A549 (cell line): ENCODE results near the gene TAF1B. TPM values are rescaled to one million over a fixed set of nuclear protein-coding genes. Genes with fewer than 3 reads are reported as not detected.

Experiments used
- ATAC-seq, 2 experiments: fragments of 200-7000 bp in 1 of 2; fragments of >200 bp in 1 of 2; cut with Nextera tagmentation in 1 of 2; cut with Tn5 transposase in 1 of 2; 3 replicates each; pipeline versions ENCODE4 v1.8.0 to v1.9.1; 2018 to 2020; ENCODE audit warnings: mild to moderate bottlenecking in 1 of 2, moderate library complexity in 1 of 2
- CTCF ChIA-PET: fragments of 300-600 bp; sonication (Branson Sonifier 250); formaldehyde crosslinking; extraction: SDS; loops from one replicate; lab custom pipeline; 2021; ENCODE audit warnings: antibody characterized with exemption, inconsistent platforms; lab: Yijun Ruan, JAX
- POLR2A ChIA-PET: fragments of 350-600 bp; formaldehyde crosslinking; extraction: SDS; loops from one replicate; lab custom pipeline; 2021; ENCODE audit warnings: antibody characterized with exemption, inconsistent platforms; lab: Yijun Ruan, JAX
- DNase-seq, 2 experiments: peaks; one replicate each; pipeline versions ENCODE4 v3.0.0 to v3.0.0-alpha.2; 2011 to 2016; ENCODE audit warnings: low read depth in 1 of 2, low spot score in 1 of 2
- FAIRE-seq: peaks from 2 replicates; lab custom pipeline; 2011; peaks lifted over from hg19 to GRCh38; lab: Jason Lieb, UNC
- H3K27ac ChIP-seq, 2 experiments: fragments of >200 bp; sonication (Bioruptor Twin); formaldehyde crosslinking; 3 replicates each; pipeline ENCODE4 v1.5.1; 2016 to 2017
- H3K4me1 ChIP-seq: fragments of >200 bp; sonication (Bioruptor Twin); formaldehyde crosslinking; 3 replicates; pipeline ENCODE4 v1.6.1; 2016
- H3K4me2 ChIP-seq: fragments of >200 bp; sonication (Bioruptor Twin); formaldehyde crosslinking; 3 replicates; pipeline ENCODE4 v1.6.1; 2016
- H3K4me3 ChIP-seq: fragments of >200 bp; sonication (Bioruptor Twin); formaldehyde crosslinking; 3 replicates; pipeline ENCODE4 v1.5.1; 2016
- H3K9me3 ChIP-seq: fragments of >200 bp; sonication (Bioruptor Twin); formaldehyde crosslinking; 3 replicates; pipeline ENCODE4 v1.6.1; 2016
- BHLHE40 ChIP-seq: IDR thresholded peaks from 2 replicates; pipeline ENCODE4 v1.6.1; 2012; ENCODE audit warnings: low read depth, low read length, inconsistent platforms
- CBX8 ChIP-seq: fragments of 200-600 bp; sonication (generic); IDR thresholded peaks from 2 replicates; pipeline ENCODE4 v1.6.1; 2016
- CHD4 ChIP-seq: fragments of 200-600 bp; sonication (generic); IDR thresholded peaks from 2 replicates; pipeline ENCODE4 v1.6.1; 2016; ENCODE audit warnings: antibody characterized with exemption, mild to moderate bottlenecking, borderline replicate concordance
- EHMT2 ChIP-seq: fragments of 200-600 bp; sonication (generic); IDR thresholded peaks from 2 replicates; pipeline ENCODE4 v1.6.1; 2016; ENCODE audit warnings: antibody characterized with exemption, low read depth, mild to moderate bottlenecking, moderate library complexity
- ESRRA ChIP-seq: fragments of 150-350 bp; IDR thresholded peaks from 2 replicates; pipeline ENCODE4 v1.6.1; 2014; ENCODE audit warnings: mild to moderate bottlenecking, low read length, borderline replicate concordance
- FOSL2 ChIP-seq, 2 experiments: fragments of 450-650 bp in 1 of 2; fragments of >200 bp in 1 of 2; sonication (Bioruptor Twin) in 1 of 2; formaldehyde crosslinking; IDR thresholded peaks; 2 replicates each; pipeline versions ENCODE4 v1.5.0 to v1.6.1; 2016 to 2020; ENCODE audit warnings: mild to moderate bottlenecking in 1 of 2, moderate library complexity in 1 of 2
- FOXS1 ChIP-seq: fragments of 250-450 bp; sonication (Bioruptor Pico); IDR thresholded peaks from 2 replicates; pipeline ENCODE4 v1.5.0; 2020; ENCODE audit warnings: mild to moderate bottlenecking, moderate library complexity
- GATA3 ChIP-seq: IDR thresholded peaks from 2 replicates; pipeline ENCODE4 v1.6.1; 2012; ENCODE audit warnings: borderline replicate concordance
- JUN ChIP-seq, 2 experiments: fragments of >200 bp; sonication (Bioruptor Twin); formaldehyde crosslinking; IDR thresholded peaks; 2 replicates in 1 of 2; 3 replicates in 1 of 2; pipeline ENCODE4 v1.6.1; 2016 to 2017
- KDM1A ChIP-seq: fragments of 200-600 bp; sonication (generic); IDR thresholded peaks from 2 replicates; pipeline ENCODE4 v1.6.1; 2016; ENCODE audit warnings: low read depth, mild to moderate bottlenecking
- MAZ ChIP-seq: fragments of 150-350 bp; IDR thresholded peaks from 2 replicates; pipeline ENCODE4 v1.6.1; 2014; ENCODE audit warnings: antibody characterized with exemption, low read depth, low read length, borderline replicate concordance
- NPAS2 ChIP-seq: fragments of 250-450 bp; sonication (Bioruptor Pico); IDR thresholded peaks from 2 replicates; pipeline ENCODE4 v1.8.0; 2022; ENCODE audit warnings: mild to moderate bottlenecking, moderate library complexity, borderline replicate concordance
- PHF8 ChIP-seq: fragments of 200-600 bp; sonication (generic); IDR thresholded peaks from 2 replicates; pipeline ENCODE4 v1.6.1; 2016; ENCODE audit warnings: low read depth, mild to moderate bottlenecking, antibody characterized with exemption, moderate library complexity, borderline replicate concordance
- POLR2AphosphoS2 ChIP-seq: conservative IDR thresholded peaks from 2 replicates; pipeline ENCODE4 v1.6.1; 2012; ENCODE audit warnings: low read length, improper control_type of control experiment, inconsistent platforms
- RFX5 ChIP-seq: fragments of 450-650 bp; IDR thresholded peaks from 2 replicates; pipeline ENCODE4 v1.7.1; 2014; ENCODE audit warnings: antibody characterized with exemption, mild to moderate bottlenecking, moderate library complexity
- SREBF2 ChIP-seq: fragments of 450-650 bp; IDR thresholded peaks from 2 replicates; pipeline ENCODE4 v1.6.1; 2014; ENCODE audit warnings: mild to moderate bottlenecking, moderate library complexity
- TP53 ChIP-seq: fragments of 250-450 bp; sonication (Bioruptor Pico); IDR thresholded peaks from 2 replicates; pipeline ENCODE4 v1.5.0; 2021; ENCODE audit warnings: mild to moderate bottlenecking, moderate library complexity
- ZFP36 ChIP-seq: fragments of 450-650 bp; IDR thresholded peaks from 2 replicates; pipeline ENCODE4 v1.6.1; 2014; ENCODE audit warnings: borderline replicate concordance; ENCODE audit not compliant: partially characterized antibody
- ZNF302 ChIP-seq: fragments of 250-450 bp; sonication (Bioruptor Pico); IDR thresholded peaks from 2 replicates; pipeline ENCODE4 v1.9.0; 2021; ENCODE audit warnings: inconsistent platforms, mild to moderate bottlenecking, moderate library complexity
- ZSCAN20 ChIP-seq: fragments of 250-450 bp; sonication (Bioruptor Pico); IDR thresholded peaks from 2 replicates; pipeline ENCODE4 v1.8.0; 2022; ENCODE audit warnings: mild to moderate bottlenecking, moderate library complexity
- WGBS: methylation state at CpG from one replicate; pipeline ENCODE4 v1.1.6; 2017; ENCODE audit errors: missing lambda C conversion rate; 5-methylcytosine and 5-hydroxymethylcytosine counted together
- polyA plus RNA-seq, 4 experiments: library from polyadenylated mRNA; depleted of rRNA in 3 of 4; stranded (reverse); fragments of >200 nt; fragmentation: RNase III in 1 of 4; extraction: RNeasy Plus Mini Kit Qiagen cat#74134 plus additional on column Dnase treatment in 1 of 4; gene quantifications; 2 replicates in 3 of 4; 3 replicates in 1 of 4; pipeline ENCODE4 v1.2.3, GENCODE V29; 2011 to 2017
- TF ChIP-seq, protein P1 (sequence below): fragments of 450-650 bp; IDR thresholded peaks from 2 replicates; pipeline ENCODE4 v1.6.1; 2014; ENCODE audit warnings: antibody characterized with exemption
- TF ChIP-seq, protein P2 (sequence below): fragments of 250-450 bp; sonication (Bioruptor Pico); IDR thresholded peaks from 2 replicates; pipeline ENCODE4 v1.5.0; 2020; ENCODE audit warnings: low read depth, mild to moderate bottlenecking, moderate library complexity
- TF ChIP-seq, protein P3 (sequence below): fragments of 150-350 bp; IDR thresholded peaks from 2 replicates; pipeline ENCODE4 v1.6.1; 2014; ENCODE audit warnings: low read depth, mild to moderate bottlenecking, low read length

The TAF1B gene
- polyA plus RNA-seq, 2 of the 4 experiments (the other 2 are of a cell fraction), result 40.6 to 51.7 TPM

DNA sequence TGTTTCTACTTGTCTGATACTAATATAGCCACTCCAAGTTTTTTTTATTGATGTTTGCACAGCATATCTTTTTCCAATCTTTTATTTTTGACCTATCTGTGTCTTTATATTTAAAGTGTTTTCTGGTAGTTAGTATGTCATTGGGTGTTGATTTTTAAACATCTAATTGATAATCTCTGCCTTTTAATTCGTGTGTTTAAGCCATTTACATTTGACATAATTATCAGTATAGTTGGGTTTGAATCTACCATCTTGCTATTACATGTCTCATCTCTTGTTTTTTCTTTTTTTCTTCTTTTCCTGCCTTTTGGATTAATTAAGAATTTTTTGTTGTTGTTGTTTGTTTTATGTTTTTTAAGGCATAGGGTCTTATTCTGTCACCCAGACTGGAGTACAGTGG is 44.2 kb downstream of the TAF1B start:
- Histone ChIP-seq H3K4me3 (no peak overlapping the region), H3K27ac (no peak overlapping the region), H3K4me2 (no peak overlapping the region), H3K9me3 (peaks cover 9% of the 10 kb centered on the region), H3K4me1 (no peaks in the 10 kb centered on the region)
- no peak for TF ChIP-seq GATA3
- no peak for TF ChIP-seq FOSL2 (IDR thresholded peaks at IDR 0.05)
- no peak for TF ChIP-seq FOSL2 (CRISPR knock-in tag; IDR thresholded peaks at IDR 0.05)
- TF ChIP-seq EHMT2, result no peak
- TF ChIP-seq ZFP36, result no peak
- no peak for TF ChIP-seq ESRRA
- no peak for TF ChIP-seq BHLHE40
- TF ChIP-seq, protein P1, sequence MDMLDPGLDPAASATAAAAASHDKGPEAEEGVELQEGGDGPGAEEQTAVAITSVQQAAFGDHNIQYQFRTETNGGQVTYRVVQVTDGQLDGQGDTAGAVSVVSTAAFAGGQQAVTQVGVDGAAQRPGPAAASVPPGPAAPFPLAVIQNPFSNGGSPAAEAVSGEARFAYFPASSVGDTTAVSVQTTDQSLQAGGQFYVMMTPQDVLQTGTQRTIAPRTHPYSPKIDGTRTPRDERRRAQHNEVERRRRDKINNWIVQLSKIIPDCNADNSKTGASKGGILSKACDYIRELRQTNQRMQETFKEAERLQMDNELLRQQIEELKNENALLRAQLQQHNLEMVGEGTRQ, result no peak
- TF ChIP-seq ZSCAN20 (CRISPR knock-in tag), result no peak
- TF ChIP-seq POLR2AphosphoS2, result no peak
- TF ChIP-seq, protein P2, sequence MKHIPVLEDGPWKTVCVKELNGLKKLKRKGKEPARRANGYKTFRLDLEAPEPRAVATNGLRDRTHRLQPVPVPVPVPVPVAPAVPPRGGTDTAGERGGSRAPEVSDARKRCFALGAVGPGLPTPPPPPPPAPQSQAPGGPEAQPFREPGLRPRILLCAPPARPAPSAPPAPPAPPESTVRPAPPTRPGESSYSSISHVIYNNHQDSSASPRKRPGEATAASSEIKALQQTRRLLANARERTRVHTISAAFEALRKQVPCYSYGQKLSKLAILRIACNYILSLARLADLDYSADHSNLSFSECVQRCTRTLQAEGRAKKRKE (CRISPR knock-in tag), result no peak
- TF ChIP-seq TP53 (CRISPR knock-in tag), result no peak
- no peak for TF ChIP-seq PHF8
- TF ChIP-seq MAZ, result no peak
- TF ChIP-seq KDM1A, result no peak
- TF ChIP-seq, protein P3, sequence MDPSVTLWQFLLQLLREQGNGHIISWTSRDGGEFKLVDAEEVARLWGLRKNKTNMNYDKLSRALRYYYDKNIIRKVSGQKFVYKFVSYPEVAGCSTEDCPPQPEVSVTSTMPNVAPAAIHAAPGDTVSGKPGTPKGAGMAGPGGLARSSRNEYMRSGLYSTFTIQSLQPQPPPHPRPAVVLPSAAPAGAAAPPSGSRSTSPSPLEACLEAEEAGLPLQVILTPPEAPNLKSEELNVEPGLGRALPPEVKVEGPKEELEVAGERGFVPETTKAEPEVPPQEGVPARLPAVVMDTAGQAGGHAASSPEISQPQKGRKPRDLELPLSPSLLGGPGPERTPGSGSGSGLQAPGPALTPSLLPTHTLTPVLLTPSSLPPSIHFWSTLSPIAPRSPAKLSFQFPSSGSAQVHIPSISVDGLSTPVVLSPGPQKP, result no peak
- TF ChIP-seq CBX8, result no peak
- no peak for TF ChIP-seq JUN (IDR thresholded peaks at IDR 0.05)
- ChIA-PET CTCF (no interaction called here), POLR2A (no interaction called here)
- 81% methylated on average over 1 of the region's 1 CpG for WGBS
- DNase-seq (no peak), FAIRE-seq (no peak), ATAC-seq (no peak)

DNA sequence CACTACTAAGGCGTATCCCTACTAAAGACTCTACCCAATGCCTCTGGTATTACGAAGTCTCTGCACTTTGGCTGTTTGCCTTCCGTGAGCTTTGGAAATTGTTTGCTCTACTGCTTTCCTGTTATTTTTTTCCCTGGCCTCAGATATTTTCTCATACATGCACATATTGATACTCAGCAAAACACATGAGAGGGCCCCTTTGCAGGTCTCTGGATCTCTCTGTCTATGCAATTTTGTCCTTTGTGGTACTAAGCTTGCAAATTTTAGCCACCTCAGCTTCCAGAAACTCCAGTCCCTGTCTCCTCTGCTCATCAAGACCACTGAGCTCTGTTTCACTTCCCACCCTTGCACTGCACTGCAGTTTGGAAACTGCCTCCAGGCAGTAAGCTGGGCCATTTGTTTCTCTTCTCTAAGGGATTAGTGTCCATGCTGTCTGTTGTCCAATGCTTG is 46.6 kb downstream of the TAF1B start:
- H3K9me3 ChIP-seq, result peaks cover 9% of the 10 kb centered on the region
- no peak for ATAC-seq
- no peak overlapping the region for H3K27ac ChIP-seq
- H3K4me3 ChIP-seq, result no peak overlapping the region
- FAIRE-seq, result no peak
- H3K4me1 ChIP-seq, result no peaks in the 10 kb centered on the region
- POLR2A ChIA-PET, result interaction anchor here (1.0 kb wide), 1 partner anchor 12 kb away, joined by 5 read pairs; no protein-coding TSS in a partner anchor
- DNase-seq, result no peak
- TF ChIP-seq FOXS1 (CRISPR knock-in tag) (no peak), SREBF2 (no peak), ZFP36 (no peak), NPAS2 (CRISPR knock-in tag) (no peak), ESRRA (no peak), RFX5 (no peak), CHD4 (no peak), ZNF302 (no peak)
- CTCF ChIA-PET, result interaction anchor here (0.8 to 3.1 kb wide), 4 partner anchors 24 to 146 kb away, joined by 3 to 11 read pairs (median 6); no protein-coding TSS in a partner anchor
- 62% methylated on average over 3 of the region's 3 CpGs for WGBS
- no peak overlapping the region for H3K4me2 ChIP-seq
